OCI-LY7 (cell line): ENCODE data around the gene GAN.

ENCODE experiments used
- CTCF ChIP-seq: fragments of 200-600 bp; sonication (generic); conservative IDR thresholded peaks from 2 replicates; pipeline ENCODE4 v1.5.1; 2014; ENCODE audit warnings: mild to moderate bottlenecking, antibody characterized with exemption, low read length, moderate library complexity, mixed read lengths
- EZH2phosphoT487 ChIP-seq: fragments of 200-600 bp; sonication (generic); IDR thresholded peaks from 2 replicates; pipeline ENCODE4 v1.6.1; 2018; ENCODE audit warnings: low read depth, borderline replicate concordance, mild to moderate bottlenecking, mixed run types, antibody characterized with exemption, low read length, moderate library complexity, mixed read lengths

GRCh38 chr16:81394416-81394815 lies 79.7 kb downstream of the GAN start:
- TF ChIP-seq CTCF (no peak), EZH2phosphoT487 (no peak)
